NCI-H345 (cell line): ENCODE results near the gene HHIPL1.
A peak's percentile ranks its signal among the peaks of the same experiment; 100 is the strongest.

Experiments
- DNase-seq: peaks from one replicate; lab custom pipeline; 2025; lab: John Stamatoyannopoulos, UW

The HHIPL1 gene

DNA sequence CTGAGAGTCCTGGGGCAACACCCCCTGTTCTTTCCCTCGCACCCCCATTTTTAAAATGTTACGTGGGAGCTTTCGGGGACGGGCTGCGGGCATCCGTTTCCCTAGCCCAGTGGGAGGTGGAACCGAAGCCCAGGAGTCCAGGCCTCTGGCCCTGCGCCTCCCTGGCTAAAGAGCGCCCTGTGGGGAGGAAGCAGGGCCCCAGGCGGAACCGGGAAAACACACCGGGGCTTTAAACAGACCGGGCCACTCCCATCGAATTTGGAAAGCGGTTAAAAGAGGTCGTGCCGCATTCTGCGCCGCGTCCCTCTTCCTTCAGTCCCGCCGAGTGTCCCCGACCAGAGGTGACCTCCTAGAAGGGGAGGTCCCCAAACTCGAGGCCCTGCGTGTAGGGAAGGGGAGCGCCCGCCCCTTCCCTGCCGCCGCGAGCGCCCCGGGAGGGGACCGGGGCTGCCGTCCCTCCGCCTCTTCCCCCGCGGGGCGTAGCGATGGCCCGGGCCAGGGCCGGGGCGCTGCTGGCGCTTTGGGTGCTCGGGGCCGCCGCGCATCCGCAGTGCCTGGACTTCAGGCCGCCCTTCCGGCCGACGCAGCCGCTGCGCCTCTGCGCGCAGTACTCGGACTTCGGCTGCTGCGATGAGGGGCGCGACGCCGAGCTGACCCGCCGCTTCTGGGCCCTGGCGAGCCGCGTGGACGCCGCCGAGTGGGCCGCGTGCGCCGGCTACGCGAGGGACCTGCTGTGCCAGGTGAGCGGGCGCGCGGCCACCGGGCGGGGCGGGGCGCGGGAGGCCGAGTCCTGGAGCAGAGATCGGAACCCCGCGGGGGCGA, at the start of gene HHIPL1:
TSS of gene HHIPL1 (plus strand) at position 407 of the 822 bp plus-strand sequence. CDS start at position 486, 79 bp downstream.
- no peak for DNase-seq

DNA sequence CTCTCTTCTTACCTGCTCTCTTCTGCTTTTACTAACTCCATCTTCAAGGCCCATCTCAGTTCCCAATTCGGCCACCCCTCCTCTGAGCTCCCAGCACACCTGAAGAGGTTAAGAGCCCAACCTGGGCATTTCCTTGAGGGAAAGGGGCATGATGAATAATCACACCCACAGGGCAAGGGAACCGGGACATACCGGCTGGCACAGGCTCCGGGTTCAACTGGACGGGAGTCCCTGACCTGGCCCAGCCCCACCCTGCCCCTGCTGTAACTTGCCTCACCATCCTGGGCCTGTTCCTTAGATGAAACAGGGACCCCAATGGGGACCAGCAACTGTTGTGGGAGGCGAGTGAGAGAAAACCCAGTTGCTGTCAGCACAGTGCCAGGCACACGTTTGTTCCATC, 49.4 kb upstream of the HHIPL1 start:
- DNase-seq = no peak

DNA sequence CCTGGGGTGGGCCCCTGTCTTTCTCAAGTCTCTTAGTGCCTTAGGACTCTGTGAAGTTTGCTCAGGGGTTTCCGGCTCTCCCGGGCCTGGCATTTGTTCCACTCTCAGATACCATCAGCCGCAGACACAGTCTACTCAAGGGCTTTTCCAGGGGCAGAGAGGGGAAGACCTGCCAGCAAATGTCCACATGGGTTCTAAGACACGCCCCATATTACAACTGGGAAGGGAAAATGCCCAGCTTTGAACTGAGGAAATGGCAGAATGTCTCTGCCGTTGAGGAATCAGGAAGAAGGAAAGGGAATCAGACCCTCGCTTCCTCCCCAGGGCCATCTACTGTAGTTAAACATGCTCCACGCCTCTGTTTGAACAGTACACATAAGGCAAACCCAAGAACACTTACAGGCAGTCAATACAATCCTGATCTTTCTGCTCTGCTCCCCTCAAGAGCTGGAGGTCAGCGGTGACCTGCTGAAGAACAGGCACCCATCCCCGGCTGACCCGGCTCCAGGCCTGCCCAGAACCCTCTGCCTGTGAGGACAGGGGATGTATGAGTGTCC, 48.8 kb upstream of the HHIPL1 start:
- DNase-seq = no peak

DNA sequence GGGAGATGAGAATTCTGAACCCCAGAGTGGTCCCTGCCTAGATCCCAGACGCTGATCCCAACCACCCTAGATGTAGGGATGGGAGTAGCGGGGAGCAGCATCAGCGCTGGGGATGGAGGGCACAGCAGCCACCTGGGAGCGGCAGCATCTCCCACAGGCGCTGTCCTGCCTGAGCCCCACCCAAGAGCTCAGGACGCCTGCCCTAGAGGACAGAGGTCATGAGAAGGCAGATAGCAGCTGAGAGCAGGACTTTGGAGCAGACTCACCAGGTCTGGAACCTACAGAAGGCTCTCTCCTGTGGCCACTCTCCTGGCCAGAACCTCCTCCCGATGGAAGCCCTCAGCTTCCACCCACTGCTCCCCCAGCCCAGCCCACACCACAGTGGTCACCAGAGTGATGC, 48.2 kb upstream of the HHIPL1 start:
- DNase-seq = no peak

DNA sequence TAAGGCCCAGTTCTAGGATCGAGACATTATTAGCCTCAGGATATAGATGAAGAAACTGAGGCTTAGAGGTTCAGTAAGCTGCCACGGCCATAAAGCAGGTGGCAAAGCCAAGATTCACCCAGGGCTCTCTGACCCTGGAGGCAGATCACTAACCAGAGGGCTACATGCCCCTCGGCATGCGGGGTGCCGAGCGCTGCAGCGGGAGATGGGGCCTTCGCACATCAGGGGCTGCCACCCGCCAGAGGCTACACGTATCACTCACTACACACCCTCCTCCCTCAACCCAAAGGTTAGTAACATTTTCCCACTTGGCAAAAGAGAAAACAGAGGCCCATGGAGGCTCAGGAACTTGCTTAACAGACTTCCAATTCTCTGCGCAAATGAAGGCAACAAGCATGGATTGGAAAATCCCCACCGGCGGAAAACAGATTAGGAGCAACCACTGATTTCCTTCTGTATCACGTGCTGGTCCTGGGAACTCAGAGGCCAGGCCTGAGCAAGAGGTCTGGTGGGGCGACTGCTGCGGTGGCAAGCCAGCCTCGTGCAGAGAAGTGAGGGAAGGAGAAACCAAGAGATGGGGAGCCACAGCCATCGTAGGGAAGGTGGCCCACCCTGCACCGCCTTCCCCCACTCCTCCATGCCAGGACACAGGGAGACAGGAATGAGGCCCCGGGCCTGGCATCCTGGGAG, 46.9 kb upstream of the HHIPL1 start:
- no peak for DNase-seq

DNA sequence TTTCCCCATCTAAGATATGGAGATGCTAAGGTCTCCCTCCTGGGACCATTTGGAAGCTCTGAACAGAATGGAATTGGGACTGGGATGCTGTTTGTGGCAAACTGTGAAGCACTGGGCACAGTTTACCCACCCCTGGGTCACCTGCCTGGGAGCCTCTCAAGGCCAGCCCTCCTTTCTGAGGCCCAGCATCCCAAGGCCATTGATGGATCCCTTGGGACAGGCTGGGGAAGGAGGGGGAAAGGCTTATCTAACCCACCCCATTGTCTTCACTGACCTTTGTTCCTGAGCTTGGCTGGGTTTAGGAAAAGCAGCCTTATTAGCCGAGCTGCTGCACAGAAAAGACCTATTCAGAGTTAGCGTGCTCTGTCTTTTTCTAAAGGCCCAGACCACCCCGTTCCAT, 46.2 kb upstream of the HHIPL1 start:
- no peak for DNase-seq

DNA sequence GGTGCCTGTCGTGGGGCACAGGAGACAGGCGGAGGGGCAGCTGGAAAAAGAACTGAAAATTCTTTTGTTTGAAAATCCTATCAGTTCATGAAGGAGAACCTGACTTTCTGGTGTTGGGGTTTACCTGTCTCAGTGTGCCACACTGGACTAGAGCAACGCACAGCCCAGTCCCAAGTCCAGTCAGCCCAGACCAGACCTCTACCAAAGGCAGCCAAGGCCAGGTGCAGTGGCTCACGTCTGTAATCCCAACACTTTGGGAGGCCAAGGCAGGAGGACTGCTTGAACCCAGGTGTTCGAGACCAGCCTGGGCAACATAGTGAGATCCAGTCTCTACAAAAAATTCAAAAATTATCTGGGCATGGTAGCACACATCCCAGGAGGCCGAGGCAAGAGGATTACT, 45.5 kb upstream of the HHIPL1 start:
- no peak for DNase-seq

DNA sequence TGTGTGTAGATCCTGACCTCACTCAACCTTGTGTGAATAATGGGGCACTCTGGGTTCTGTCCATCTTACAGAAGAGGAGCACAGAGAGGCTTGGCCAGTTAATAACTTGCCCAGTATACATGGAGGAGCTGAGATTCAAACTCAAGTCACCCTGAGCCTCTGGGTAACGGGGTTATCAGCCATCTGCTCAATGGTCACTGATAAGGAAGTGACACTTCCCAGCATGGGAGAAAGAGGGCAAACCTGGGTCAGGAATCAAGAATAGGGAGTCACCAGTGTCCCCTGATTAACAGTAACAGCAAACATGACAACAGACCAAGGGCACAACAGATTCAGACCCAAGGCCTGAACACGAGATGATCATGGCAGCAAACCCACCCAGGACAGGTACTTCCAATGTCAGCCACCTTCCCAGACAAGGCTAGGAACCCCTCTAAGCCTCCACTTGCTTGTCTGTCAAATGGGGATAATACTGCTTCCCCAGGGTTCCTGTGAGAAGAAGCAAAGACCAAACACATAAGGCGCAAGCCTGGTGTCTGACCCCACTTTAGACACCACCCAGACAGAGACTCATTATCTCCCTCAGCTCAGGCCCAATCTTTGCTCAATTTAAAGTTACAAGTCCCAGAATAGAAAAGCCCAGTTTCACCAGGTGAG, 44.6 kb upstream of the HHIPL1 start:
- no peak for DNase-seq

DNA sequence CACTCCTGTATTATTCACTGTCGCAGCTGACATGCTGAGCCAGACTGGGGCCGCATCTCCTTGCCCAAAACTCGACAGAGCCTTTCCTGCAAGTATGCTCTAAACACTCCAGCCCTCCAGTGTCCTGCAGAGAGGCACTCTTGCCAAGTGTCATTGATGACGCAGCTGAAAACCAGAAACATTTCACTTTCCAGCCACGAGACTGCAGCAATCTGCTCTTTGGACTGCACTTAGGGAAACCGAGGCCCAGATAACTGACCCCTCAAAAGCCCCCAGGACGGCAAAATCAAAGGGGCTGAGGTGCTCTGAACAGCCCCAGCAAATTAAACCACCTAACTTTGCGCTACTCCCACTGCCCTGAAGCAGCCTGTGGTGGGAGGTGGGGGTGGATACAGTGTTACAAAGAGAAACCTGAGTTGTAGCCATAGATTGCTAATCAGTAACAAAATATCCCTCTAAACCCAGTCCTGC, 43.5 kb upstream of the HHIPL1 start:
- DNase-seq = no peak

DNA sequence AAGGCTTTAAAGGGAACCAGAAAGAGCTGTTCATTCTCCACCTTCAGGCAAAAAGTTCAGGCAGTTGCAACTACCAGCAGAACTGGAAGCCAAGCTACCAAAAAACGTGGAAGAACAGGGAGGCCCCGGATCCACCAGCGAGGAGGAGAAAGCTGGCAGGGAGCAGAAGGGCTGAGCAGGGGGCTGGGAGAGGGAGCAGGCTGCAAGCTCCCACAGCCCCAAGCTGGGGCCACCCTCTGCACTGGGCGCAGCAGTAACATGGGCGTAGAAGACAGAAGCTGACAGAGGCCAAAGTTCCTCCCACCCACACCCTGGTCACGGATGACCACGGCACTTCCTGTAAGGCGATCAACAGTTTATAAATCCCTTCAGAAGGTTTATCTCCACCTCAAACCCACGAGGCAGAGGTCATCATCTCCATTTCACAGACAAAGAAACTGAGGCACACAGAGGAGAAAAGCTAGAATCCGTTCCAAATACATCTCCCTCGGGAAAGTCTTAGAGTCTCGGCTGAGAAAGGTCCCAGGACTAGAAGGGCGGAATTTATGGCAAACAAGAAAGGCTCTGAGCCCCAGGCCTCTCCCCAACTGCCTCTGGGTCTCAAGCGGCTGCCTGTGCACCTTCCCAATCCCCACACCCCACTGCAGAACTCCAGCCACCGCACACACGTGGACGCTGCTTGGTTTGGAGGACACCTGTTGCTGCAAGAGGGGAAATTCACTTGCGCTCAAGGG, 42.7 kb upstream of the HHIPL1 start:
- no peak for DNase-seq

DNA sequence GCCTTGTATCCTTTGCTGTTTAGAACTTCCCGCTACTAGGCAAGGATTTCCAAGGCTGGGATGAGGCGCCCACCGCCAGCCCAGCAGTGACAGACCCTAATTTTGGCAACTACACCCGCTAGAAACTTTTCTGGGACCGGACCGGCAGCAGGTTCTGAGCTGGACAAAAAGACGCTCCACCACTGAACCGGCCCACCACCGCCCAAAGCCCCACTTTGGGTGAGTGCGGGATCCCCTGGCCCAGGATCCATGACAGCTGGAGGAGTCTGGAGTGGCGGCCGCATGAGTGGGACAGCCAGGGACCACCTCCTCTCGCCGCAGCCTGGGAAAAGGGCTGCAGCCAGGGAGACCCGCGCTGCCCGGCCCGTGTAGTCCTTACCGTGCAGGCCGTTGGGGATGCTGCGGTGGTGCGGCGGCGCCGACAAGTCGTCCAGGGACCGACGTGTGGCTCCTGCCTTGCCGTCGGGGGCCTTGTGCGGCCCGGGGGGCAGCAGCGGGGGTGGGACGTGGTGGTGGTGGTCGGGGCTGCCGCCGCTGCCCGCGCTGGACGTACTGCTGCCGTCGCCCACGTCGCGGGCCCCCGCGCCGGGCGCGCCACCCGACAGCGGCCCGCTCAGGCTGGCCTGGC, 42.0 kb upstream of the HHIPL1 start:
- DNase-seq = no peak

DNA sequence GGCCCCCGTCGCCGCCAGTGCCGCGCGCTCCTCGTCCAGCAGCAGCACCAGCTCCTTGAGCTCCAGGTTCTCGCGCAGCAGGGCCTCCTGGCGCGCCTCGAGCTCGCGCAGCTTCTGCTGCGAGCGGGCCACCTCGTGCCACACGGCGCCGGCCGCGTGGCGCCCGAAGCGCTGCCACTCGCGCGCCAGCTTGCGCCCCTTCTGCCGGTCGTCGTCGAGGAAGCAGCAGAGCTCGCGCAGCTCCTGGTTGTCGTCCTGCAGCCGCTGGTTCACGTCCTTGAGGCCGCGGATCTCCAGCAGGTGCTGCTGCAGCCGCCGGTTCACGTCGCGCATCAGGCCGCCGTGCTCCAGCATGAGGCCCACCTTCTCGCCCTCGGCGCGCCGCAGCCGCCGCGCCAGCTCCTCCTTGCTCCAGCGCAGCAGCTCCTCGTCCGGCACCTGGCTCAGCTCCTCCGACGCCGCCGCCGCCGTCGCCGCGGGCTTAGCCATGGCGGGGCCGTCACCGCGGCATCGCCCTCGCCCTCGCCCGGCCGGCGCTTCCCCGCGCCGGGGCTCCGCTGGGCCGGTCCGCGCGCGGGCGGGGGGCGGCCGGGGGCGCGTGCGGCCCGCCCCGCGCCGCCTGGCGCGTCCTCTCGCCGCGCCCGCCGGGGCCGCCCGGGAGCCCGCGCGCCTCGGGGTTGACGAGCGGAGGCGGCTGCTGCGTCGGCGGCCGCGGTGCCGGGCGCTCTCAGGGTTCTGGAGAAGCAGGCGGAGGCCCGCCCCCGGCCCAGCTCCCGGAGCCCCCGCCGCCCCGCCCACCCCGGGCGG, 41.3 kb upstream of the HHIPL1 start, which contains the start of gene CCDC85C:
TSS of gene CCDC85C (minus strand) at position 737 of the 807 bp plus-strand sequence. CDS start at position 489, 248 bp downstream.
- DNase-seq = peak; percentile 52

DNA sequence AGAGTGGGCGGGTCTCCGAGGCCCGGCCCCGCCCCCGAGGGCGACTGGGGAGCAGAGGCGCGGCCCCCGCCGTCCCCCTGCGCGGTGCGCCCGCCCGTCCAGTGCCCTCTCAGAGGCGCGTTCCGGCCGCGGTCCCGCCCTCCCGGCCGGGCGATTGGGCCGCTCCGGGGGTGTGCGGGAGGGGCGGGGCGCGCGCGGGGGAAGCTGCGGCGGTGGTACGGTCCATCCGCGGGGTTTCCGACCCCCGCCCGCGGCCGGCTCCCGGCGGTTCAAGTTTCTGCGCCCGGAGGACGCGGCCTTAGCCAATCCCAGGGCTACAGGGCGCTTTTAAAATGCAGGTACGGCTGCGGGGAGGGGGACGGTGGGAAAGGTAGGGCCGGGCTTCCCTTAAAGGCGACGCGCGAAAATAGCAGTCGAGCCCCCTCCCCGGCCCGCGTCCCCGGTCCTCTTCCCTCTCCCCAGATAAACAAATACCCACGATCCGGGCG, 40.6 kb upstream of the HHIPL1 start:
- peak; percentile 99 for DNase-seq

DNA sequence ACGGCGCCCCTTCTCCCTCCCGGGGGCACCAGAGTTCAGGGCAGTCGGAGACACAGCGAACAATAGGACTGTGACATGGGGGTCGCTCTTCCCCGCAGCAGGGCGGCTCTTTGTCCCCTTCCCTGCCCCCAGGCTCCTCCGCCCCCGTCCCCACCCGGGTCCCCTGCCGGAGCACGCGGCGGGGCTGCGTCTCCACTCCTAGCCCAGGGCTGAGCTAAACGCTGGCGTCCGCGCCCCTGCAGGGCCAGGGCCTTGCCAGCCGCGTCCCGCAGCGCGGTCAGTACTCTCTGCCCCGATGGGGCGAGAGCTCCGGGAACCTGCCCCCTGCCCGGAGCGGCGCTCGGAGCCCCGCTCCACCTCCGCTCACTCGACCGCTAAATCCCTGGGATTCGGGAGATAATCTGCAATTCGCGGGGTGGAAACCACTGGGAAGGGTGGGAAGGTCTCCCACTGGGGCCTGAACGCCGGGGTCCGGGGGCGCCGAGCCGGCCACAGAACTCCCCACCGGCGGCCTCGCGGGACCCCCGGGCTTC, 40.1 kb upstream of the HHIPL1 start:
- DNase-seq = peak; percentile 56

DNA sequence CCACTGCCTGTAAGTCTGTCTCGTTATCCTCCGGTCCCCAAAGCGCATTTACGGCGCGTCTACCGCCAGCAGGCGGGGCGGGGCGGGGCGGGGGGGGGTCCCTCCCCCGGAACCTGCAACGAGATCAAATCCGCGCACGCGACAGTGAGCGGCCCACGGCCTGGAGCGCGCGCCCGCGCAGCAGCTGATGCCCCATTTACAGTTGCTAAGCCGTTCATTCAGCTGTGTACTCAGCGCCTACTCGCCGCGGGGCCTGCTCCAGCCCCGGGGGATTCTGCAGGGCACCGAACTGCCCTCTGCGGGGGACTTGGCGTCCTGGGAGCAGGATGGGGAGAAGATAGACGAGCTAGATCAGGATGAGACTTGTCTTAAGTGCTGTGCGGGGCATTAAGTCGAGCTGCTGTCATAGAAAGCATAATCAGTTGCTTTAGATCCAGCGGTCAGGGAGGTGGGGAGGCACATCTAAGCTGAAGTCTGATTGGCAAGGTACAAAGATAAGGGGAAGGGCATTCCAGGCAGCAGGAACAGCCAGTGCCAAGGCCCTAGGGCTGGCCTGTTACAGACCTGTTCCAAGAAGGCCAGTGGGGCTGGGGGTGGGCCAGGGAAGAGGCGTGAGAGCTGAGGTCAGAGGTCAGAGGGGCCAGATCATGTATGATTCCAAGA, 39.5 kb upstream of the HHIPL1 start:
- DNase-seq = peak; percentile 90

DNA sequence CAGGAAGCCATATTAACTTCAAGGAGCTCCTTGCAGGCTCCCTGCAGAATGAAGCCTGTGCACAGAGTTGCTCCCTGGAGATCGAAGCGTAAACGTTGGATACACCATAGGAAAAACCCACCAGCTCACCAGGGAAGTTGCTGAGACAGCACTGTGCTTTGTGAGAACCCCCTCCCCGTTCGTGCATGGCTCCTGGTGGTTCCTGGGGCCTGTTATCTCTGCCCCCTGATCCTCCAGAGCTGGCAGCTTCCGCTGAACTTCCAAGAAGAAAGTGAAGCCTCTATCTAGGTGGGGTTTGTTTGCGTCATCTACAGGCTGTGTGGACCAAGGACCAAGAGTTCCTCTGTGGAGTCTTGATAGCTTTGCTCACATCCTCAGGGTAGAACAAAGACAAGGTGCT, 38.6 kb upstream of the HHIPL1 start:
- no peak for DNase-seq

DNA sequence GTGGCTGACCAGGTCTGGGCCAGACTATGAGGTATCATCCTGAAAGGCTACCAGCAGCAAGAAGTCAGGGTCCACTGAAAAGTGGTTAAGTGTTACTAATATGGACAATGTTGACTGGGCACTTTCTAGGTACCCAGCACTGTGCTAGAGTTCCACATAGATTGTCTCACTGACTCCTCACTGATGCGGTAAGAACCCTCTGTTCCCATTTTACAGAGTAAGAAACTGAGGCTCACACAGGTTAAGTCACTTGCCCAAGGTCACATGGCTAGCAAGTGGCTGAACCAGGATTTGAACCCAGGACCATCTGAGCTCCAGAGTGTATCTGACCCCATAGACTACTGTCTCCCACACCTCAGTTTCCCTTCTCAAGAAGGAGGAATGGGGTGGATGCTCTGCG, 36.3 kb upstream of the HHIPL1 start:
- no peak for DNase-seq

DNA sequence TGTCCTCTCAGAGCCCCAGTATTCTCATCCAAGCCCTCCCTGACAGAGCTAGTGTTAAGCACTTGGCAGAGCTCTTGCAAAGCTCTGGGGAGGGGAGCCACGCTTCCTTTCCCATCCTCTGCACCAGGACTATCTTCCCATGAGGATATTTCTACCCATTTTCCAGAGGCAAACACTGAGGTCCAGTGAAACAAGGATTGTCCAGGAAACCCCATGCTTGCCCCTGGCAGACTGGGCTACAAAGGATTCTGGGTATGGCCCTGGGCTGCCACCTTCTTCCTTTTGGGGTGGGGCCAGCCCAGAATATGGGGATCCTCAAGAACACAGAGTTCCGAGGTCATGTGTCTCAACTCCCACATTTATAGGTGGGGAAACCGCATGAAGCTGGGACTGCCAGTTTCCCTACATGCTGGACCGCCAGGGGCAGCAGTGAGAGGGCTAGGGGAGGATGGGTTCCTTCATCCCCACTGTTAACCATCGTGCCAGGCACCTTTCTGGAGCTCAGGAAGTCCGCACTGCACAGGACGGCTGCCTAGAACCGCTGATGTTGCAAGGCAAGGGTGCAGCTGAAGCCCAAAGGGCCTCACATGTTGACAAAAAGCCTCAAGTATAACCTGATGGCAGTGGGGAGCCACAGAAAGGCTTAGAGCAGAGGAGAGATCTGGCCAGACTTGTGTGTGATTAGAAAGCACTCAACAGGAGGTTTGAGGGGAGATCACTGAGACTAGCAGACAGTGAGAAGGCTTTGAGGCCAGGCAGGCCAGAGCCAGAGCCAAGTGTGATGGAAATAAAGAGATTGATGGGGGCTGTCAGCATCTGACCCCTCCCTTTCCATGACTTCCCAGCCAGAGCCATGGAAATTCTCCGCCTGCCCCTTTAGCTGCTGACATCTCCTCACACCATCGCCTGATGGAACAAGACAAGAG, 35.4 kb upstream of the HHIPL1 start:
- no peak for DNase-seq
